IPS-11a (cell line): ENCODE results near the gene CYP26B1.

Source experiments
- H3K4me3 ChIP-seq: one replicate; pipeline ENCODE4 v1.5.1; 2013; ENCODE audit warnings: low read depth, low read length, control low read depth

CYP26B1 gene

DNA sequence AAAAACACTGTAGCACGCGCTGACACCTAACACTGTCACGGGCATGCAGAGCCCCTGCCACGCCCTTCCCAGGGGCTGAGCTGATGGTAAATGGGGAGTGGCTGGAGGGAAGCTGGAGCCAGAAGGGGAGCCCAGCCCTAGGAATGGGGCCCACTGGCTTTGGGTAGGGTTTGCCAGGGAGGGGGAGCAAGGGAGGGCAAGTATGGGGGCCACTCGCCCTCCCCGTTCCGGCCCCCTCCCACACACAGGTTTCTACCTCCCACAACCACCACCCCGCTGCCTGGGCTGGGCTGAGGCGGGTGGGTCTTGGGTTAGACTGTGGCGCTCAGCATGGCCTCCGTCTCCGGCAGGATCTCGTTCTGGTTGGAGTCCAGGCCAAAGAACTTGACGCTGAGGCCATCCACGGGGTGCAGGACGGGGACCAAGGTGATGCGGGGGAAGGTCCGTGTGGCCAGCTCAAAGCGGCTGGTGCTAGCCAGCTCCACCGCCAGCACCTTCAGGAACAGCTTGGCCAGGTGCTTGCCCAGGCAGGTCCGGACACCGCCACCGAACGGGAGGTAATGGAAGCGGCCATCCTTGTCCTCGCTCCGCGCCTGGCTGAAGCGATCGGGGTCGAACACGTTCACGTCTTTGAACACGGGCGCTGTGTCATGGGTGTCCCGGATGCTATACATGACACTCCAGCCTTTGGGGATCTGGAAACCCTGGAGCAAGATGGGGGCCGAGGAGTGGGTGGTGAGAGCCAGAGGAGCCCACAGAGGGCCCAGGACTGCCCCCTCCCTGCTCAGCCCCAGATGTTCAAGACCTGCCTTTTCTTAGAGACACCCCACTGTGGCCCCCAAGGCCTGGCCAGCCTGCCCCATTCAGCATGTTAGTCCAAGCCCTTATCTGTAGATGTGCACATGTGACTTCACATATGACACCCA is 15.5 kb downstream of the CYP26B1 start:
- H3K4me3 ChIP-seq = no peak overlapping the region

DNA sequence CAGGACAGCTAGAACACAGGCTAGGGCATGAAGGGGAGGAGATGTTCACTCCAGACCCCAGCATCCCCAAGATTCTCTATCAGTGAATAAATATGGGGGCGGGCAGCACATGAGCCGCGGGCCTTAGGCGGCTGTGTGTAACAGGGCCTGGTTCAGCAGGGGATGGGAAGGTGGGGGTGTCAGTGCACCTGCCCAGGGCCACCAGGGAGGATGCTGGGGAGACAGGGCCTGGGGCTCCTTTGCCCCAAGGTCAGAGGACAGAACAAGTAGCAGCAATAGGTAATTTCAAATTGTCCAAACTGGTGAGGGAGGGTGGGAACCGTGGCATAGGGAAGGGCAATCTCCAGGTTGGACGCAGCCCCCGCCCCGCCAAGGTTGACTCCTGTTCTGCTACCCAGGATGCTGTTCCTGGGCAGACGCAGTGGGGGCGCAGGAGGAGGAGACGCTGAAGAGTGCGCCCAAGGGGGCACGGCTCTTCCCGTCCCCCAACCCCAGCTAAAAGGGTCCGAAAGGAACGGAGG is 16.2 kb downstream of the CYP26B1 start:
- H3K4me3 ChIP-seq = no peak overlapping the region

DNA sequence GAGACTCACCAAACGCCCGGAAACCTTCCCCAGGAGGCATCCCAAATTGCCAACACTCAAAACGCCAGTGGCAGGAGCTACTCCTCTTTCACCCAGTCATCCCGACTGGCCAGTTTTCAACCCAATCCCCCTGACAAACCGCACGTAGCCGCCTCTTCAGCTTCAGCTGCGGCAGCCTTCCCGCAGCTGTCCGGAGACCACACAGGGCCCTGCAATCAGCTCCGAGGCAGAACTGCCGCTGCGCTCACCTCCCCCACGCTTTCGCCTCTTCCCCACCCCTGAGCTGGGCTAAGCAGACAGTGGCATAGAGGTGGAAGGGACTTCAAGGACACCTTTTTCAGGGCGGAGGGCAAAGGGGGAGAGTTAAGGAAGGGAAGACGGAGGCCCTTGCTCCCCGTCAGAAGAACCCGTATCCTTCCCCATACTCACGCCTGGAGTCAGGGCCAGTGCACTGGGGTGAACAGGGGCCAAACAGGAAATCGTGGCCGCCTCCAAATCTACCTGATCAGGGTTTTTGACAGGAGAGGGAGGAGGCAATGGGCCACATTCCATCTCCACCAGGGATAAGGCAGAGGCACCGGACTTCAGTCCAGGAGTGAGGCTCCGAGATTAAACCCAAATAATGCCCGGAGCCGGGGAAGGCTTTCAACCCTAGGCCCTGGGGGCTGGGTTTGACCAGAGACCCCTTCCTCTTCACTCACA is 16.9 kb downstream of the CYP26B1 start:
- H3K4me3 ChIP-seq = no peak overlapping the region

DNA sequence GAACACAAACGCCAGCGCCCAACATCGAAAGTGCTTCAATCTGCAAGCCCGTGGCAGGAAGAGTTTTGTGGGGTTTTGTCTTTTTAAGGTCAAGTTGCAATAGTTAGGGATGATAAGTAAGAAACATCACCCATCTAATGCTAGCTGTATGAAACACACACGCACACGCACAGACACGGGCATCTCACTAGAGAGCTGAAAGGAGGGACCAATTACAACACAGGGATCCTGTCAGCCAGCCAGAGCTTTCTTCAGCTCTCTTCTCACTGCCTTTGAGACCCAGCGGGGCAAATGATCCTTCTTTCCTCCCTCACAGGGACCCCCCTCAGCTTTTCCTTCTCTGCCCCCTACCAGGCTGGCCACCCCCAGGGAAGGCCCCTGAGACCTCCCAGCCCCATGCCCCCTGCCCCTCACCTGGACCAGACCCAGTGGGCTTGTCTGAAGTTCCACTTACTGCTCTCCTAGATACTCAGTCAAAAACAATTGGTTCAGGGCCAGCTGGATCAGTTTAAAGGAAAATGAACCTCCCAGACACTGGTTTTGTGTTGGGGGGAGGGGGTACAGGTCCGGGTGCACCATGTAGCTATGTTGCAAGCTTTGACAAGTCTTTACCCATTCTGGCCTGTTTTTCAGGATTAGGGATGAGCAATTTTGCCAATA is 17.9 kb downstream of the CYP26B1 start:
- no peak overlapping the region for H3K4me3 ChIP-seq

DNA sequence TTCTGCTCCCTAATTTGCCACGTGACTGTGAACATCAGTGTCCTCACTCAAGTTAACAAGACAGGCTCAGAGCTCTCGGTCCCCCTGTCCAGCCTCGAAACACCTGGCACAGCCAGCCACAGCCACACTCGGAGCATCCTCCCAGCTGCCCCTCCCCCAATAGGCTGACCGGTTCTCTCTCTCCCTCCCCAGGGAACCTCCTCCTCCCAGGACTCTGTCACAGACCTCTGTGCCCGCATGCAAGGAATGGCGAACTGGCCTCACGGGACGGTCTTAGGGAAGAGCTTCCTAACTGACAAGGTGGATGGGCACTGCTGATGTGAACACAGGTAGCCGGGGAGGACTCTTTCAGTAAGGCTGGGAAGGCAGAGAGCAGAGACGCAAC is 18.8 kb downstream of the CYP26B1 start:
- no peak overlapping the region for H3K4me3 ChIP-seq

DNA sequence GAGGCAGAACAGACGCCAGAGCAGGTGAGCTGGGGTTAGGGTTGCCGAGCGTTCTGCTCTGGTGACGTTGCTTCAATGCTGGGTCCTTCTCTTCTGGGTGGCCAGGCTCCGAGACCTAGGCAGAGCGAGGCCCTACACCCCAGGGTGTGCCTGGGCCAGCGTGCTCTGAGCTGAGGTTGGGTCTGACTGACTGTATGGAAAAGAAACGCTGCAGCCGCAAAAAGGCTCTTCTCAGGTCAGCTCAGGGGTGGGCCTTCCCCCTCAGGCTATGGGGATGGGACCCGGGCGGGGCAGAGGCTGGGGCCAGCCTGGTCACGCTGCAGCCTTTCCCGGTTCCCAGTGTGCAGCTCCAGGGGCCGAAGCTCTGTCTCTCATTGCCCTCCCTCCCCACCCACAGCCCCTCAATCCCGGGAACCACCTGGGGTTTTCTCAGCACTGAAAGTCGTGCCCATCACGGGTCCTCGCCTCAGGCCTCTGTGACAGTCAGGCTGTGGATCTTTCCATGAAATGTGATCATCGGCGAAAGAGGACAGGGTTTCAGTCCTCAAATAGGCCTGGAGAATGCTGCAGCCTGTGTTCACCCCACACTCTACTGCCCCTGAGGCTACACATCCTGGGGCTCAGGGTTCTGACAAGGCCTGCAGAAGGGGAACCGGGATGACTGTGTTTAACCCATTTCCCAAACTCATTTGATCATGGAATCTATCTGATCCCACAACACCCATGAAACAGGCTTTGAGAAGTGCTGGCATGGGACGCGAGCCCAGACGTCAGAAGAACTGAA is 19.4 kb downstream of the CYP26B1 start:
- no peak overlapping the region for H3K4me3 ChIP-seq

DNA sequence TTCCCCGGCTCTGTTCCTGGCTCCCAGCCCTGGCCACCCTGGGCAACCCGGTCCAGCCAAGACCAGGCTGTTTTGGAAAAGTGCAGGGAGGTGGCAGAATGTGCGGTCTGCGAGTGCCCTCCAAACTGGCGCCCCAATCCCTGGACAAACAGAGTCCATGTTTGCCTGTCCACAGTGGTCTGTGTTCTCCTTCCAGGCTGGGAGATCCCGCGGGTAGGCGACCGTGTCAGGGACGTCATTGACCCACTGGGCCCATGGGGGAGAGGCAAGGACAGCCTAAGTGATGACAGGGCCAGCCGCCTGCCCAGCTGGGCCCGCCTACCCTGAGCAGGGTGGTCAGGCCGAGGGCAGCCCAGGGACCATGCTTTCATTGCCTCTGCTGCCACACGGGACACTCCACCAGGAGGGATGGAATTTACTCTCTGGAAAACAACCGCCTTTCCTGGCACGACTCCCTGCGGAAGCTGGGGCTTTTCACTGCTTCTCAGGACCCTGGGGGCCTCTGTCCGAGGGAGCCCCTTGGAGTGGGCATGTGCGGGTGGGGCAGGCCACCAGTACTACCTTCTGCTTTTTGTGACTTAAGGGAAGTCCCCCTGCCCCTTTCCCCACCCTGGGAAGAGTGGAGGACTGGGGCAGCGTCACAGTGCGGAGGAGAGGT is 20.1 kb downstream of the CYP26B1 start:
- no peak overlapping the region for H3K4me3 ChIP-seq

DNA sequence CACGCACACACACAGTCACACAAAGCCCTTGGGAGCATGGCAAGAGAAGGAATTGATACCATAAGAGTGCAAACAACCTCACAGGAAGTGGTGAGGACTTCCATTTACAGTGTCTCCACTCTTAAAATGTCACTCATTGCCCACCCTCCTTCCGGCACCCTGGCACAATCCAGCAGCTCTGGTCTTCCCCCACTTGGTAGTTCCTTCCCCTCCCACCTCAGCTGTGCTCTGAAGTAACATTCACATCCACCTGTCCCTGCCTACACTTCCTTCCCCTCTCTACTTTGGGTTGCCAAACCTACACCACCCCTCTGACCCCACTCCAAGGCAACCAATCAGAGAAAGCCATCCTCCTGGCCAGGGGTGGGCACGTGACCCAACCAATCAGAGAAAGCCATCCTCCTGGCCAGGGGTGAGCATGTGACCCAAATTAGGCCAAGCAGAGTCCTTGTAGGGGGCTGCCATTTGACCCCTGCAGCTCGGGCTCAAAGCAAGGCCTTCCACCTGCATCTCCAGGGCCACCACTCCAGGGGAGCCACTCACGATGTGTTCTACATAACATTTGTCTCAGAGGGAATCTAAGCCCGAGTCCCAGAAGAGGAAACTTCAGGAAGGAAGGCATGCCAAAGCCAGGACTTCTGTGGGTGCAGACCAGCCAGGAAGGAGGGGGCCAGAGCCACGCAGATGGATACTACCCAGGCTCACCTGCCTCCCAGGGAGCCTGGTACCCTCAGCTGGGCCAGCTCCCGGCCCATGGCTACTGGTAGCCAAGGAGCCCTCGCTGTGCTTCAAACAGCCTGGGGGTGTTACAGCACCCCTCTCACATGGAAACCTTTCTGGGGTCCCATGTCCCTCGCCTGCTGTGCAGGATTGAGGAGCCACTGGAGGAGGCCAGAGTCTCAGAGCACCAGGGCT is 21.2 kb downstream of the CYP26B1 start:
- no peak overlapping the region for H3K4me3 ChIP-seq

DNA sequence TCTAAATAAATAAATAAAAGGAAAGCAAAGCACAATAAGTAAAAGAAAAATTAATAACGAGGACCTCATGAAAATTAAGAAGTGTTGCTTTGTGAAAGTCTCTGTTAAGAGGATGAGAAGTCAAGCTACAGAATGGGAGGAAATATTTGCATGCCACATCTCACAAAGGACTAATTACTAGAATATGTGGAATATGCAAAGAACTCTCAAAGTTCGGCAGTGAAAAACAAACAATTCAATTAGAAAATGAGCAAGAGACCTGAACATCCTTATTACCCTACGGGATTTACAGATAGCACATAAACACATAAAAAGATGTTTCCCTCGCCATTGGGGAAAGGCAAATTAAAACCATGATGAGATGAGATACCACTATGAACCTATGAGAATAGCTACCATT is 23.3 kb downstream of the CYP26B1 start:
- H3K4me3 ChIP-seq = no peak overlapping the region

DNA sequence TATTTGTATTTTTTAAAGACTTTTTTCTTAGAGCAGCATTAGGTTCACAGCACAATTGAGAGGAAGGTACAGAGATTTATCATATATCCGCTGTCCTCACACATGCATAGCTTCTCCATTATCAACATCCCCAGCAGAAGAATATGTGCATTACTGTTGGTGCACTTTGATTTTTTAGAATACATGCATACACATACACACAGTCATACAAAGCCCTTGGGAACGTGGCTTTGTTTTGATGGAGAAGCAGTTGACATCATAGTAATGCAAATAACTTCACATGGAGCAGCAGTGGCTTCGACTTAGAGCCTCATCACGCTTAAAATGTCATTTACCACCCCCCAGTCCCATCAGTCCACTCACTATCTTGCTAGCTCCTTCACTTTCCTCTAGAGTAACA is 26.5 kb downstream of the CYP26B1 start:
- no peak overlapping the region for H3K4me3 ChIP-seq

DNA sequence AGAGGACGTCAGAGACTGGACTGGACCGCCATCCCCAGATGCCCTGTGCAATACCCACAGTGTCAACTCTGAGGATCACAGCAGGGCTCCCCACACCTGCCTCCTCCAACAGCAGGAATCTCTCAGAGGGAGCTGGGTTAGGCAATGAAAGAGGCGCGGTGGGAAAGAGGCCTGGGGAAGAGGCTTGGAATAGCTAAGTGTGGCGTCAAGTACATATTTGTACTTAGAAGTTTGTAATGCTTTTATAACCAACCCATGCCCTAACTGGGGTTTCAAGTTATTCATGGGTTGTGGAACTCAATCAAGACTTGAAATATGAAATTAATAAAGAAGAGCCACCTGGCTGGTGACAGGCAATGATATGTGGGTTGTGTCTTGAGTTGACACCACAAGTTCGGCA is 28.7 kb downstream of the CYP26B1 start:
- no peak overlapping the region for H3K4me3 ChIP-seq

DNA sequence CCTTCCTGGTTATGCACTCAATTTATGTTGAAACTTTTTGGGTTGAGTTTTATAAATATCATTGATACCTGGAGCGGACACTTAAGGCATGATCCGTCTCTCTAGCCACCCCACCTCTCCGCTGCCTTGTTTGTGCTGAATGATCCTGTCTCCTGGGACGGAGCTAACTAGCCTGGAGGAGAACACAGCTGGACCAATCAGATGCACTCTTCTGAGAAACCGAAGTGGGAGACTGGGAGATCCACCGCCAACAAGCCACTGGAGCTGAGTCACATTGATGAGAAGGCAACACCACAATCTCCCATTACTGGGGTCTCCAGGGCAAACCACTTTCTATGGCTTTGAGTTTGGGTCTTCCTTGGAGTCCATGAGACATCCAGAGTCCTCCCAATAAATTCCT is 29.3 kb downstream of the CYP26B1 start:
- H3K4me3 ChIP-seq = no peak overlapping the region

DNA sequence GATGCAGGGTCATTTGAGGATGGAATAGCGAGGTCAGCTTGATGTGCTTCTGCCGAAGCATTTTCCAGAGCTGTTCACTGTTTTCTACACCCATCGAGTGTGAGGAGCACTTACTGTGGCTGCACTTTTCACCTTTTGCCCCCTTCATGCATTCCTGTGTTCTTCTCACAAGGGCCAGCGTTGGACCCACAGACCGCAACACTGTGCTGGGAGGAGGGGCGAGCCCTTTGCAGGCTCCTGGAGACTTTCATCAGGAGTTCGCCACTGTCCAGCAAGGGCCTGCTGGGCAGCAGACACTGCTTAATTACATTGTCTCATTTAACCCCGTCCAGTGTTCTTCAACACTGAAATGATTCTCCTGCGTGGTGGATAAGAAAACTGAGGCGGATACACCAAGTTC is 29.9 kb downstream of the CYP26B1 start:
- no peak overlapping the region for H3K4me3 ChIP-seq

DNA sequence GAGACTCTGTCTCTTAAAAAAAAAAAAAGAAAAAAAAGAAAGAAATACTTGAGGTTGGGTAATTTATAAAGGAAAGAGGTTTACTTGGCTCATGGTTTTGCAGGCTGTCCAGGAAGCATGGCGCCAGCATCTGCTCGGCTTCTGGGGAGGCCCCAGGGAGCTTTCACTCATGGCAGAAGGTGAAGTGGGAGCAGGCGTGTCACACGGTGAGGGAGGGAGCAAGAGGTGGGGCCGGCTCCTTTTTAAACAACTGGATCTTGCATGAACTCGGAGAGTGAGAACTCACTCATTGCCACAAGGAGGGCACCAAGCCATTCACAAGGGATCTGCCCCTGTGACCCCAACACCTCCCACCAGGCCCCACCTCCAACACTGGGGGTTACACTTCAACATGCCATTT is 30.6 kb downstream of the CYP26B1 start:
- H3K4me3 ChIP-seq = no peak overlapping the region

DNA sequence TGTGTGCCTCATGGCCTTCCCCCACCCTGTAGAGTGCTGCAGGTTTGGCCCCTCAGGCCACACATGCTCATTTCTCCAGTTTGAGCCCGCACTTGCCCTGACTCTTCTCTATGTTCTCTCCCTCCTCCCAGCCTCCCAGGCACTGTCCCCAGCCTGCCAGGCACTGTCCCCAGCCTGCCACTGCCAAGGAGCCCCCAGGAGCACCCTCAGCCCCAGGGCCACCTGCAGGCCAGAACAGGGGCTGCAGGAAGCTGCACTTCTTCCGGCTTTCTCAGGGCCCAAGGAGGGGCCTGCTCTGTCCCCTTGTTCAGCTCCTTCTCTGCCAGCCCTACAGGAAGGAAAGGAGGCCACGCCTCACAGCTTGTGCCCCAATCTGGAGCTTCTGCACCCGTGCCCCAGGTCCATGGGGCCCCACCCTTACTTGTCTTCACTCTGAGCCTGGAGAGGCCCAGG is 31.6 kb downstream of the CYP26B1 start:
- H3K4me3 ChIP-seq = no peak overlapping the region

DNA sequence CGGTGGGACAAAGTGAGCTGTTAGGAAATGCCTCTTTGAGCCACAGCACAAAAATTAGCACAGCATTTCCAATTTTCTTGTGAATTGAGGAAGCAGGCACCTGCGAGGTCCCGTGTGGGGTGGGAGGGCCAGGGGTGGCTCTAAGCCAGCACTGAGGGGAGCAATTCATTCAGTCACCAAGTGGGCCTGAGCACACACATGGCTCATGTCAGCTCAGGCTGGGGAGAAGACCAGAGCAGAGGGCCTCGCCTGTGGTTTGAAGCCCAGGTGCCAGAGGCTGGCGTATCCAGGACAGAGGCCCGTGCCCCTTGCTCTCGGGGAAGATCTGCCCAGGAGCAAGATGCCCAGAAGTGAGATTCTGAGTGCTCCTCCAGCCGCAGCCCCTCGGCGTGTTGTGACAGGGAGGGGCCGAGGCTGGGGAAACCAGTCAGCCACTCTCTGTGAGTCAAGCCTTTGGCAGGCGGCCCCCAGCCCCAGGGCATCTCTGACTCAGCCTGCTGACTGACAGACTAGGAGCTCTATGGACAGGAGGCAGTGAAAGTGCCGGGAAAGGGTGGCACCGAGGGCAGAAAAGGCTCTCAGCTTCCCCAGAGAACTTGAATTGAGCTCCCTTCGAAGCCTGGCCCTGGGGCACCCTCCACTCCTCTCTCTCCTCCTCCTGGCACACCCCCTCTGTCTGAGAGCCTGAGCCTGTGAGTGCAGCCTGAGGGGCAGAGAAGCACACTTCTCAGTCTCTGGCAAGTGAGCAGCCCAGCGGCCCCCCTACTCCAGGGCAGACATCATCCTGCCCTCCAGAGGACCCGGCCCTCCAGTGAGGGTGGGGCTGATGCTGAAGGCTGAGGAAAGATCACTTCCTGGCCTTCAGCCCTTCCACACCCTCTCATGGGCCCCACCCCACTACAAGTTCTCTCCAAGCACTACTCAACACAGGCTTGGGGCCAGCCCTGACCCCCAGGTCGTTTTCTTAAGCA is 32.3 kb downstream of the CYP26B1 start:
- H3K4me3 ChIP-seq = no peak overlapping the region

DNA sequence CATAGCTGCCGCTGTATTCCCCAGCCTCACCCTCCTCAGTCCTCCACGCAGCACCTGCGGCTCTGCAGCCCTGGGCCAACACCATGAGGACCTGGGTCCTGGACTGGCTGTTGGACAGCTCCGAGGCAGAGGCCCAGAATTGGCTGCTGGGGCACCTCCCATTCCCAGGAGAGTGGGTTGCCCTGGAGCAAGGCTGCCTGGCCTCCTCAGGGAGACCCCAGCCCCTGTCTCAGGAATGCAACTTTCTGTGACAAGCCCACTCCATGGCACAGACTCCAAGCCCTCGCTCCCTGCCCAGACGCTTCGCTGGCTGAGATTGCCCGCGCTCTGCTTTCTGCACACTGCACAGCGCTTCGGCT is 33.0 kb downstream of the CYP26B1 start:
- H3K4me3 ChIP-seq = no peak overlapping the region
